Esophagus squamous epithelium (tissue), 5 donors: ENCODE results near the gene ADIRF. TPM values are rescaled to one million over a fixed set of nuclear protein-coding genes. Genes with fewer than 3 reads are reported as not detected.
"Not testable (repeated sequence)": the region's sequence is repeated elsewhere in the genome, so short reads cannot be mapped to it uniquely, and the experiment has no call there.

Experiments
- DNase-seq: peaks from one replicate; lab custom pipeline; 2025; lab: John Stamatoyannopoulos, UW
- H3K27ac ChIP-seq, 4 donors: fragments of 200-600 bp; sonication (generic); one replicate each; pipeline ENCODE4 v1.5.1; 2016 to 2019; ENCODE audit warnings: mild to moderate bottlenecking in 1 of 4
- H3K27me3 ChIP-seq, 4 donors: fragments of 200-600 bp; sonication (generic); 1 replicate in 3 of 4; 2 replicates in 1 of 4; pipeline versions ENCODE4 v1.5.1 to v1.6.0; 2017 to 2021; ENCODE audit warnings: antibody characterized with exemption in 1 of 4
- H3K36me3 ChIP-seq, 3 donors: fragments of 200-600 bp; sonication (generic); one replicate each; pipeline ENCODE4 v1.5.1; 2016 to 2019
- H3K4me1 ChIP-seq, 3 donors: fragments of 200-600 bp; sonication (generic); one replicate each; pipeline ENCODE4 v1.5.1; 2017 to 2019
- H3K4me3 ChIP-seq, 4 donors: fragments of 200-600 bp; sonication (generic); 1 replicate in 3 of 4; 2 replicates in 1 of 4; pipeline ENCODE4 v1.5.1; 2016 to 2019; ENCODE audit warnings: mild to moderate bottlenecking in 2 of 4, moderate library complexity in 1 of 4
- H3K9me3 ChIP-seq, 3 donors: fragments of 200-600 bp; sonication (generic); one replicate each; pipeline ENCODE4 v1.5.1; 2016 to 2019
- POLR2A ChIP-seq, 4 donors: fragments of 450-650 bp; IDR thresholded peaks; one replicate each; pipeline ENCODE4 v1.6.1; 2017; ENCODE audit warnings: antibody characterized with exemption in 4 of 4, mild to moderate bottlenecking in 4 of 4, moderate library complexity in 3 of 4
- WGBS, 2 donors: methylation state at CpG; one replicate each; pipeline ENCODE4 v1.1.5; 2018; 5-methylcytosine and 5-hydroxymethylcytosine counted together
- intact Hi-C: fragments of 100-400 bp; cut with DNase I; formaldehyde crosslinking; loops from one replicate; pipeline ENCODE4 v1.15.0; 2022
- total RNA-seq, 4 donors: library from RNA; depleted of rRNA; stranded (reverse); fragments of >200 nt; gene quantifications; one replicate each; pipeline ENCODE4 v1.1.0, GENCODE V29; 2016
- TF ChIP-seq, protein P1 (sequence below), 6 experiments: fragments of 450-650 bp in 4 of 6; fragments of 200-600 bp in 2 of 6; sonication (generic) in 2 of 6; IDR thresholded peaks; one replicate each; pipeline ENCODE4 v1.5.1; 2016 to 2019; ENCODE audit warnings: antibody characterized with exemption in 6 of 6, mild to moderate bottlenecking in 4 of 6, moderate library complexity in 4 of 6
- donor health status: DM: yes; HTN: yes; CAD: no.

ADIRF gene
- total RNA-seq, 4 donors from 2014 or later = 23.8 to 74.4 (median 47.4) TPM

DNA sequence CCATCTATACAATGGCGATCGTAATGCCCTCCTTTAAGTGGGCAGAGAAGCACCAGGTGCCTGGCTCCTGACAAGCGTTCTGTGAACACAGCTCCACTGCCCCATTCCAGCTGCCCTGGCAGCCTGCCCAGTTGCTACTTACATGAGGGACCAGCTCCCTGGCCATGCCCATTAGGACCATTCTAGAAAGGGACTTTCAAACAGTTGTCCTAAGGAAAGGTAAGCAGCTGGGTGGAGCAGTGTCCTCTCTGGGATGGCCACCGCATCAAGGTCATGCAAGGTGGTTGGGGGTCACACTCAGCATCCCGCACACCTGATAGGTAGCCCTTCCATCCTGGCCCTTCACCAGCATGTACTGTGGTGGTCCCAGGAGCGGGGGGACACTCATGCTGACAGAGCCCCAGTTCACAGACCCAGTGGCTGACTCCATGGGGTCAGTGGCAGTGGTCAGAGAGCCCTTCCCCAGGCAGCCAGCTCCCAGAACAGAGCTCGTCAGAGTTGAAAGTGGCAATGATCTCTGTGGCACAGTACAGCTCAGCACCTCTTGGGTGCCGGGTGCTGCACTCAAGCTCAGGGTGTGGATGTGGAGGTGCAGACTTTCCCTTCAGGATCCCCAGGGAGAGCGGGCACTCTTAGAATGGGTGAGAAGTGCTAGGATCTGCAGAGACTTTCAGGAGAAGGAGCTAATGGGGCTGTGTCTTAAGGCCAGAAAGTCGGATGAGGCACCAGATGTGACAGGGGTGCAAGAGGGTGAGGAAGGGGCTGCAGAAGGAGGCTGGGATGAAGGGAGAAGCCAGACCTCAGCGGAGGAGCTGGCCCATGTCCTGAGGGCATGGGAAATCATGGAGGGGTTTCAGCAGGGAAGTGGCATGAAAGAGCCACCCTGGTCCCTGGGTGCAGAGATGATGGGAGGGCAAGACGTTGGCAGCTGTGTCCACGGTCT, 21.8 kb upstream of the ADIRF start:
- intact Hi-C loops = no loop called here
- no peak overlapping the region for H3K4me3 ChIP-seq
- TF ChIP-seq, protein P1, sequence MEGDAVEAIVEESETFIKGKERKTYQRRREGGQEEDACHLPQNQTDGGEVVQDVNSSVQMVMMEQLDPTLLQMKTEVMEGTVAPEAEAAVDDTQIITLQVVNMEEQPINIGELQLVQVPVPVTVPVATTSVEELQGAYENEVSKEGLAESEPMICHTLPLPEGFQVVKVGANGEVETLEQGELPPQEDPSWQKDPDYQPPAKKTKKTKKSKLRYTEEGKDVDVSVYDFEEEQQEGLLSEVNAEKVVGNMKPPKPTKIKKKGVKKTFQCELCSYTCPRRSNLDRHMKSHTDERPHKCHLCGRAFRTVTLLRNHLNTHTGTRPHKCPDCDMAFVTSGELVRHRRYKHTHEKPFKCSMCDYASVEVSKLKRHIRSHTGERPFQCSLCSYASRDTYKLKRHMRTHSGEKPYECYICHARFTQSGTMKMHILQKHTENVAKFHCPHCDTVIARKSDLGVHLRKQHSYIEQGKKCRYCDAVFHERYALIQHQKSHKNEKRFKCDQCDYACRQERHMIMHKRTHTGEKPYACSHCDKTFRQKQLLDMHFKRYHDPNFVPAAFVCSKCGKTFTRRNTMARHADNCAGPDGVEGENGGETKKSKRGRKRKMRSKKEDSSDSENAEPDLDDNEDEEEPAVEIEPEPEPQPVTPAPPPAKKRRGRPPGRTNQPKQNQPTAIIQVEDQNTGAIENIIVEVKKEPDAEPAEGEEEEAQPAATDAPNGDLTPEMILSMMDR (IDR thresholded peaks at IDR 0.05) = no peak
- no peak for TF ChIP-seq POLR2A (IDR thresholded peaks at IDR 0.05)
- no peaks in the 10 kb centered on the region for H3K27me3 ChIP-seq
- H3K4me1 ChIP-seq = peaks cover 0 to 47% (median 6%) of the 10 kb centered on the region in 3 donors
- H3K36me3 ChIP-seq = no peaks in the 10 kb centered on the region
- no peak for DNase-seq
- H3K9me3 ChIP-seq = no peaks in the 10 kb centered on the region
- H3K27ac ChIP-seq = no peak overlapping the region
- WGBS, 2 donors = 77 to 86% methylated on average over 6 to 12 of the region's 13 CpGs

DNA sequence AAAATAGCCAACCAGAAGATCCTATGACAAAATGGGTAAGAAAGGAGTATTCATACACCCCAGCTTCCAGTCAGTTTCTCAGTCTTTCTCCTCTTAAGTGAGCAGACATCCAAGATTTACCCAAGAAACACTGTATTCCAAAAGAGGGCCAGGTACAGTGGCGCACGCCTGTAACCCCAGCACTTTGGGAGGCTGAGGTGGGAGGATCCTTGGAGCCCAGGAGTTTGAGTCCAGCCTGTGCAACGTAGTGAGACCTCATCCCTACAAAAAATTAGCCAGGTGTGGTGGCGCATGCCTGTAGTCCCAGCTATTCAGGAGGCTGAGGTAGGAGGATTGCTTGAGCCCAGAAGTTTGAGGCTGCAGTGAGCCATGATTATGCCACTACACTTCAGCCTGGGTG, 20.5 kb upstream of the ADIRF start:
- H3K36me3 ChIP-seq, H3K27ac ChIP-seq, H3K4me3 ChIP-seq, intact Hi-C loops, H3K27me3 ChIP-seq, H3K9me3 ChIP-seq, DNase-seq: not testable (repeated sequence)
- peaks cover 0 to 53% (median 6%) of the 10 kb centered on the region in 3 donors for H3K4me1 ChIP-seq
- WGBS, 2 donors = 86 to 100% methylated on average over 1 to 3 of the region's 4 CpGs

DNA sequence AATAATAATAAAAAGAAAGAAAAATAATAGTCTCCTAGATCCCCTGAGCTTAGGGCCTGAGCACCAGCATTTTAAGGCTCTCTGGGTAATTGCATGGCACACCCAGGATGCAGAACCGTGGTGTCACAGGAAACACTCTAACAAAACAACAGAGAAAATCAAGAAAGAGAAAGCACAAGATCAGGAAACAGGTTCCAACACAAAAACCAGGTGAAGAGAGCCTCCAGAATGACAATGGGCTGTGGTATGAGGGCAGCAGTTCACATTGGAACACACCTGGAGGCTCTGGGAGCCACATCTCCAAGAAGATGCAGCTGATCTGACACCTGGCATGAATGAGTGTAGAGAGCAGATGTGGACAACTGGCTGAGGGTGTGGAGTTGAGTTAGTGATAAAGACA, 17.9 kb upstream of the ADIRF start:
- Histone ChIP-seq H3K27ac (peak overlapping the region in 1 of 4 donors; percentile 55), H3K27me3 (no peaks in the 10 kb centered on the region), H3K9me3 (peaks cover 0 to 9% (median 0%) of the 10 kb centered on the region in 3 donors), H3K4me3 (no peak overlapping the region), H3K4me1 (peaks cover 0 to 60% (median 24%) of the 10 kb centered on the region in 3 donors), H3K36me3 (no peaks in the 10 kb centered on the region)
- no peak for DNase-seq
- intact Hi-C loops = no loop called here
- 18 to 31% methylated on average over 1 of the region's 1 CpG for WGBS, 2 donors
- TF ChIP-seq POLR2A (IDR thresholded peaks at IDR 0.05) = no peak

DNA sequence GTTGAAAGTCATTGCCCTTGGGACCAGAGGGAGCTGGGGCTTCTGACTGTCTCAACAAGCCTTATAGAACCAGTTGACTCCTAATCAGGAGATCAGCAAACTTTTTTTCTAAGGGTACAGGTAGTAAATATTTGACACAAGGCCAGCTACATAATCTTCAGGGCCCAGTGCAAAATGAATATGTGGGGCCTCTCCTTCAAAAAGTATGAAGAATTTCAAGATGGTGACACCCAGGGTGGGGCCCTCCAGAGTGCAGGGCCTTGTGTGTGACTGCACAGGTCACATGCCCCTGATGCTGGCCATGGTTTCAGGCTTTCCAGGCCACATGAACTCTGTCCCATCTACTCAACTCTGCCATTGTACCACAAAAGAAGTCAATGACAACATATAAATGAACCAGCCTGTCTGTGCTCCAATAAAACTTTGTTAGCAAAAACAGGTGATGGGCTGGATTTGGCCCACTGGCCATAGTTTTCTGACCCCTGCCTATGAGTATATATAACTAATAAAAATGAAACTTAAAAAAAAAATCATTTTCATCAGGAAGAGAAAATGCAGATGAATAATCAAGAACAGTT, 17.0 kb upstream of the ADIRF start:
- Histone ChIP-seq H3K27me3 (no peaks in the 10 kb centered on the region), H3K4me3 (no peak overlapping the region), H3K9me3 (peaks cover 0 to 9% (median 0%) of the 10 kb centered on the region in 3 donors), H3K27ac (peak overlapping the region in 2 of 4 donors; percentile 46 to 55), H3K4me1 (peaks cover 0 to 59% (median 22%) of the 10 kb centered on the region in 3 donors), H3K36me3 (no peaks in the 10 kb centered on the region)
- TF ChIP-seq POLR2A (IDR thresholded peaks at IDR 0.05) = no peak
- TF ChIP-seq, protein P1 (IDR thresholded peaks at IDR 0.05) = no peak
- no peak for DNase-seq
- intact Hi-C loops = no loop called here

DNA sequence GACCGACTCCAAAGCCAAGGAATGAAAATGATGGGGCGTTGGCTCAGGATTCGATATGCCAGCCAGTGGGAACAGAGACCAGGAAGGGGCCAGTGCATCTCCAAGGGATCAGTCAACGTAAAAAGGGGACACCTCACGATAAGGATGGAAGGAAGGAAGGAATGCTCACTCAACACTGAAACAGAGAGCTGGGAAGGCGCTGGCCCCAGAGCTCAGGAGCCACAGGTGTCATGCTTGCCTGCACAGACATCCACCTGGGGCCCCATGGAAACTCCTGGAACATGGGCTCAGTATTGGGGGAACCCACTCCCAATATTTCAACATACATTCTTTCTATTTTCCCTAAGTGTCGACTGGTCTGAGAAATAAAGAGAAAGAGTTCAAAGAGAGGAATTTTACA, 16.2 kb upstream of the ADIRF start:
- Histone ChIP-seq H3K9me3 (peaks cover 0 to 9% (median 0%) of the 10 kb centered on the region in 3 donors), H3K4me1 (peaks cover 0 to 59% (median 22%) of the 10 kb centered on the region in 3 donors), H3K27me3 (no peaks in the 10 kb centered on the region), H3K36me3 (no peaks in the 10 kb centered on the region), H3K4me3 (no peak overlapping the region), H3K27ac (peak overlapping the region in 2 of 4 donors; percentile 46 to 55)
- TF ChIP-seq, protein P1 (IDR thresholded peaks at IDR 0.05) = no peak
- no peak for TF ChIP-seq POLR2A (IDR thresholded peaks at IDR 0.05)
- DNase-seq = no peak
- intact Hi-C loops = no loop called here
- WGBS, 2 donors = 82 to 92% methylated on average over 7 of the region's 7 CpGs

DNA sequence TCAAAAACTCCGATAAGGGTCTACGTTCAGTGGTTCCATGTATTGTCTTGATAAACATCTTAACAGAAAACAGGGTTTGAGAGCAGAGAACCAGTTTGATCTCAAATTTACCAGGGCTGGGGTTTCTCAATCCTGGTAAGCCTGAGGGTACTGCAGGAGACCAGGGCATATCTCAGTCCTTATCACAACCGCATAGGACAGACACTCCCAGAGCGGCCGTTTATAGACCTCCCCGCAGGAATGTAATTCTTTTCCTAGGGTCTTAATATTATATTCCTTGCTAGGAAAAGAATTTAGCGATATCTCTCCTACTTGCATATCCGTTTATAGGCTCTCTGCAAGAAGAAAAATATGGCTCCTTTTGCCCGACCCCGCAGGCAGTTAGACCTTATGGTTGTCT, 15.6 kb upstream of the ADIRF start:
- DNase-seq, H3K4me3 ChIP-seq, intact Hi-C loops, H3K27me3 ChIP-seq, H3K36me3 ChIP-seq, H3K9me3 ChIP-seq: not testable (repeated sequence)
- 96% methylated on average over 10 of the region's 10 CpGs for WGBS, 2 donors
- peaks cover 0 to 65% (median 22%) of the 10 kb centered on the region in 3 donors for H3K4me1 ChIP-seq
- H3K27ac ChIP-seq = peak overlapping the region in 2 of 4 donors; percentile 9 to 31
